CD4-positive, alpha-beta memory T cell (primary cell): Measurements from ENCODE around the gene SLC9C2. TPM values are rescaled to one million over a fixed set of nuclear protein-coding genes. Genes with fewer than 3 reads are reported as not detected.

Source experiments
- CTCF ChIA-PET: fragments of 350-600 bp; sonication (Branson Sonifier 250); formaldehyde crosslinking; loops from one replicate; lab custom pipeline; 2021; ENCODE audit warnings: inconsistent platforms; ENCODE audit not compliant: partially characterized antibody; lab: Charles Lee
- POLR2A ChIA-PET: fragments of 350-600 bp; sonication (Branson Sonifier 250); formaldehyde crosslinking; loops from one replicate; lab custom pipeline; 2021; ENCODE audit not compliant: partially characterized antibody; lab: Charles Lee
- DNase-seq, 5 donors: peaks; one replicate each; pipeline versions ENCODE4 v3.0.0 to v3.0.0-alpha.2; 2020 to 2022; ENCODE audit warnings: mixed read lengths in 1 of 5
- H3K27ac ChIP-seq: one replicate; pipeline ENCODE4 v1.7.0; 2013; ENCODE audit warnings: low read depth, low read length
- H3K27me3 ChIP-seq: 2 replicates; pipeline ENCODE4 v1.7.0; 2013; ENCODE audit warnings: mild to moderate bottlenecking, low read length, moderate library complexity; ENCODE audit not compliant: insufficient read depth
- H3K36me3 ChIP-seq: 2 replicates; pipeline ENCODE4 v1.7.0; 2013; ENCODE audit warnings: mild to moderate bottlenecking, low read length, moderate library complexity; ENCODE audit not compliant: insufficient read depth
- H3K4me1 ChIP-seq: 2 replicates; pipeline ENCODE4 v1.7.0; 2013; ENCODE audit warnings: mild to moderate bottlenecking, low read length, moderate library complexity; ENCODE audit not compliant: insufficient read depth
- H3K4me3 ChIP-seq, 2 donors: one replicate each; pipeline ENCODE4 v1.7.0; 2013; ENCODE audit warnings: low read length in 2 of 2, mild to moderate bottlenecking in 1 of 2
- H3K9me3 ChIP-seq, 2 donors: one replicate each; pipeline ENCODE4 v1.7.0; 2013; ENCODE audit warnings: low read length in 2 of 2, control low read depth in 1 of 2; ENCODE audit not compliant: control insufficient read depth in 1 of 2
- H3K27ac Mint-ChIP-seq, 7 donors: one replicate each; pipeline ENCODE4 v1.8.0; 2020 to 2021; ENCODE audit warnings: mixed read lengths in 7 of 7, mild to moderate bottlenecking in 6 of 7, inconsistent platforms in 3 of 7, moderate library complexity in 3 of 7
- H3K27me3 Mint-ChIP-seq, 2 donors: one replicate each; pipeline ENCODE4 v1.8.0; 2020 to 2021; ENCODE audit warnings: mixed read lengths in 2 of 2
- H3K36me3 Mint-ChIP-seq, 2 donors: one replicate each; pipeline ENCODE4 v1.8.0; 2020 to 2021; ENCODE audit warnings: mixed read lengths in 2 of 2, inconsistent platforms in 1 of 2, mild to moderate bottlenecking in 1 of 2
- H3K4me1 Mint-ChIP-seq, 4 donors: one replicate each; pipeline ENCODE4 v1.8.0; 2020 to 2021; ENCODE audit warnings: mixed read lengths in 4 of 4, mild to moderate bottlenecking in 1 of 4
- H3K4me3 Mint-ChIP-seq, 8 donors: one replicate each; pipeline ENCODE4 v1.8.0; 2020 to 2021; ENCODE audit warnings: mixed read lengths in 8 of 8, mild to moderate bottlenecking in 7 of 8, moderate library complexity in 6 of 8, inconsistent platforms in 3 of 8
- H3K9me3 Mint-ChIP-seq, 8 donors: one replicate each; pipeline ENCODE4 v1.8.0; 2020 to 2021; ENCODE audit warnings: mixed read lengths in 8 of 8, mild to moderate bottlenecking in 5 of 8, inconsistent platforms in 3 of 8, moderate library complexity in 1 of 8
- intact Hi-C: fragments of 100-400 bp; cut with micrococcal nuclease; formaldehyde crosslinking; loops from one replicate; pipeline ENCODE4 v1.15.1; 2023
- polyA plus RNA-seq, 2 donors: library from polyadenylated mRNA; unstranded; fragments of 300-500 nt; fragmentation: Illumina TruSeq; gene quantifications; one replicate each; pipeline ENCODE4 v1.2.3, GENCODE V29; 2021
- total RNA-seq, 2 experiments: library from RNA; stranded (reverse); gene quantifications; one replicate each; pipeline ENCODE4 v1.2.3, GENCODE V29; 2021

Gene SLC9C2
- total and polyA plus RNA-seq, 4 experiments from 2014 or later: not detected

GRCh38 chr1:173459885-173460284, 143.0 kb downstream of the SLC9C2 start:
- Histone ChIP-seq H3K4me1 (peaks cover 12% of the 10 kb centered on the region), H3K36me3 (peaks cover 19% of the 10 kb centered on the region), H3K27ac (no peak overlapping the region), H3K27me3 (no peaks in the 10 kb centered on the region), H3K9me3 (no peaks in the 10 kb centered on the region), H3K4me3 (no peak overlapping the region)
- Mint-ChIP-seq H3K9me3 (peaks cover 0 to 14% (median 5%) of the 10 kb centered on the region in 8 donors), H3K4me1 (peaks cover 20 to 52% (median 37%) of the 10 kb centered on the region in 4 donors), H3K27ac (peak overlapping the region in 1 of 7 donors; percentile 53), H3K27me3 (no peaks in the 10 kb centered on the region), H3K4me3 (peak overlapping the region in 1 of 8 donors; percentile 2), H3K36me3 (peaks cover 63 to 75% of the 10 kb centered on the region in 2 donors)
- intact Hi-C loops: no loop called here
- POLR2A ChIA-PET: no interaction called here
- CTCF ChIA-PET: no interaction called here
- no peak for DNase-seq

- ChIA-PET POLR2A (interaction anchor here (1.2 kb wide), 1 partner anchor 260 kb away, joined by 4 read pairs; the partner anchor contains the start of gene KLHL20), CTCF (interaction anchor here (1.3 kb wide), 1 partner anchor 24 kb away, joined by 3 read pairs; no protein-coding TSS in a partner anchor)
- peaks cover 17 to 56% (median 29%) of the 10 kb centered on the region in 4 donors for H3K4me1 Mint-ChIP-seq
- H3K4me1 ChIP-seq: peaks cover 11% of the 10 kb centered on the region
- H3K4me3 Mint-ChIP-seq: peak overlapping the region in 3 of 8 donors; percentile 12 to 64 (median 17)
- intact Hi-C loops: no loop called here
- no peak overlapping the region for H3K27ac ChIP-seq
- H3K4me3 ChIP-seq: no peak overlapping the region
- no peaks in the 10 kb centered on the region for H3K27me3 ChIP-seq
- H3K27me3 Mint-ChIP-seq: no peaks in the 10 kb centered on the region
- H3K9me3 ChIP-seq: no peaks in the 10 kb centered on the region
- DNase-seq: peak in 4 of 5 donors; percentile 14 to 29 (median 22)
- H3K9me3 Mint-ChIP-seq: no peaks in the 10 kb centered on the region
- H3K27ac Mint-ChIP-seq: peak overlapping the region in 4 of 7 donors; percentile 23 to 71 (median 46)
- H3K36me3 Mint-ChIP-seq: peaks cover 49 to 54% of the 10 kb centered on the region in 2 donors
- H3K36me3 ChIP-seq: peaks cover 3% of the 10 kb centered on the region
Observed at GRCh38 chr1:173454966-173455524, 147.8 kb downstream of the SLC9C2 start.

- Mint-ChIP-seq H3K4me3 (no peak overlapping the region), H3K27ac (peak overlapping the region in 1 of 7 donors; percentile 39), H3K27me3 (no peaks in the 10 kb centered on the region), H3K36me3 (peaks cover 51% of the 10 kb centered on the region in 2 donors), H3K9me3 (peaks cover 0 to 6% (median 0%) of the 10 kb centered on the region in 8 donors), H3K4me1 (peaks cover 18 to 50% (median 26%) of the 10 kb centered on the region in 4 donors)
- no peak overlapping the region for H3K27ac ChIP-seq
- ChIA-PET CTCF (interaction anchor here (1.3 kb wide), 1 partner anchor 23 kb away, joined by 3 read pairs; no protein-coding TSS in a partner anchor), POLR2A (interaction anchor here (1.0 kb wide), 1 partner anchor 23 kb away, joined by 4 read pairs; the partner anchor contains the start of gene PRDX6)
- H3K27me3 ChIP-seq: no peaks in the 10 kb centered on the region
- intact Hi-C loops: no loop called here
- no peak for DNase-seq
- H3K4me3 ChIP-seq: no peak overlapping the region
- H3K4me1 ChIP-seq: peaks cover 10% of the 10 kb centered on the region
- H3K36me3 ChIP-seq: no peaks in the 10 kb centered on the region
- H3K9me3 ChIP-seq: no peaks in the 10 kb centered on the region
Observed at GRCh38 chr1:173453982-173454381, 148.9 kb downstream of the SLC9C2 start.

- ChIA-PET POLR2A (no interaction called here), CTCF (interaction anchor here (1.1 kb wide), 1 partner anchor 17 kb away, joined by 3 read pairs; no protein-coding TSS in a partner anchor)
- Histone ChIP-seq H3K9me3 (no peaks in the 10 kb centered on the region), H3K27ac (no peak overlapping the region), H3K4me1 (peaks cover 10% of the 10 kb centered on the region), H3K4me3 (no peak overlapping the region), H3K36me3 (no peaks in the 10 kb centered on the region), H3K27me3 (no peaks in the 10 kb centered on the region)
- peaks cover 19 to 45% (median 26%) of the 10 kb centered on the region in 4 donors for H3K4me1 Mint-ChIP-seq
- intact Hi-C loops: no loop called here
- peaks cover 0 to 9% (median 4%) of the 10 kb centered on the region in 8 donors for H3K9me3 Mint-ChIP-seq
- H3K27ac Mint-ChIP-seq: no peak overlapping the region
- peaks cover 58 to 59% of the 10 kb centered on the region in 2 donors for H3K36me3 Mint-ChIP-seq
- DNase-seq: no peak
- H3K27me3 Mint-ChIP-seq: no peaks in the 10 kb centered on the region
- no peak overlapping the region for H3K4me3 Mint-ChIP-seq
Observed at GRCh38 chr1:173451981-173452380, 150.9 kb downstream of the SLC9C2 start.

Other genes with a start within 250 kb of the SLC9C2 start
- 10 to 100 TPM; 69.9 to 74.8 TPM for gene PRDX6, start 125.7 kb downstream of the SLC9C2 start, total RNA-seq
- gene PRDX6, start 125.7 kb downstream of the SLC9C2 start, polyA plus RNA-seq: 100 to 1,000 TPM in 1 of 2 donors, 10 to 100 TPM in 1; 88.5 to 112 TPM
- not detected for gene TEX50, start 32.3 kb upstream of the SLC9C2 start, total RNA-seq
- not detected for gene TEX50, start 32.3 kb upstream of the SLC9C2 start, polyA plus RNA-seq
- gene ANKRD45, start 66.8 kb upstream of the SLC9C2 start, total RNA-seq: not detected
- not detected for gene ANKRD45, start 66.8 kb upstream of the SLC9C2 start, polyA plus RNA-seq
- gene KLHL20, start 111.9 kb upstream of the SLC9C2 start, total RNA-seq: 10 to 100 TPM; 41.0 to 43.9 TPM
- gene KLHL20, start 111.9 kb upstream of the SLC9C2 start, polyA plus RNA-seq: 10 to 100 TPM; 24.5 to 26.7 TPM
- gene DARS2, start 221.6 kb upstream of the SLC9C2 start, total RNA-seq: 10 to 100 TPM; 13.4 to 13.5 TPM
- 1 to 10 TPM; 3.6 to 9.7 TPM for gene DARS2, start 221.6 kb upstream of the SLC9C2 start, polyA plus RNA-seq
- gene CENPL, start 221.8 kb upstream of the SLC9C2 start, total RNA-seq: 10 to 100 TPM in 1 of 2 experiments, 1 to 10 TPM in 1; 9.0 to 10.2 TPM
- gene CENPL, start 221.8 kb upstream of the SLC9C2 start, polyA plus RNA-seq: 1 to 10 TPM; 6.1 to 7.0 TPM